Astrocyte (in vitro differentiated cells and primary cell): ENCODE results near the gene ATP6V1B1.

ENCODE experiments used
- CTCF ChIP-seq: IDR thresholded peaks from 2 replicates; pipeline ENCODE4 v1.5.1; 2011; ENCODE audit warnings: low read depth, mild to moderate bottlenecking, inconsistent platforms, low read length, moderate library complexity; ENCODE audit not compliant: insufficient read depth
- EZH2 ChIP-seq: IDR thresholded peaks from 2 replicates; pipeline ENCODE4 v1.6.1; 2012; ENCODE audit warnings: mild to moderate bottlenecking, low read length, inconsistent platforms; ENCODE audit not compliant: insufficient read depth

- TF ChIP-seq CTCF (no peak), EZH2 (no peak)
Observed at GRCh38 chr2:70967189-70967588, 31.5 kb downstream of the ATP6V1B1 start.
